HCEC 1CT (cell line): Measurements from ENCODE around the gene MRGPRF.
A peak's percentile ranks its signal among the peaks of the same experiment; 100 is the strongest.

Experiments used
- DNase-seq: peaks from one replicate; pipeline ENCODE4 v3.0.0-alpha.2; 2017

MRGPRF gene

GRCh38 chr11:69049490-69049867, 36.4 kb upstream of the MRGPRF start:
- no peak for DNase-seq

GRCh38 chr11:69048694-69049489, 35.8 kb upstream of the MRGPRF start, which contains the start of gene TPCN2:
TSS of gene TPCN2 (plus strand) at chr11:69048932. CDS start at chr11:69048998, 66 bp downstream.
- DNase-seq = peak; percentile 90

GRCh38 chr11:69048031-69048693, 35.1 kb upstream of the MRGPRF start:
- peak; percentile 28 for DNase-seq

GRCh38 chr11:69044111-69045013, 31.3 kb upstream of the MRGPRF start:
- peak; percentile 75 for DNase-seq

- DNase-seq = no peak
Measured at GRCh38 chr11:69041516-69041915, 28.5 kb upstream of the MRGPRF start.

- DNase-seq = peak; percentile 64
Measured at GRCh38 chr11:69040581-69041260, 27.7 kb upstream of the MRGPRF start.

GRCh38 chr11:69040051-69040450, 27.0 kb upstream of the MRGPRF start:
- DNase-seq = no peak

- DNase-seq = no peak
Measured at GRCh38 chr11:69039501-69039900, 26.5 kb upstream of the MRGPRF start.

GRCh38 chr11:69037544-69037943, 24.5 kb upstream of the MRGPRF start:
- DNase-seq = no peak

GRCh38 chr11:69037074-69037473, 24.0 kb upstream of the MRGPRF start:
- DNase-seq = no peak

GRCh38 chr11:69035946-69036340, 22.9 kb upstream of the MRGPRF start:
- DNase-seq = no peak

- no peak for DNase-seq
Measured at GRCh38 chr11:69035150-69035945, 22.3 kb upstream of the MRGPRF start.

GRCh38 chr11:69034123-69034867, 21.2 kb upstream of the MRGPRF start:
- no peak for DNase-seq

GRCh38 chr11:69033431-69033830, 20.4 kb upstream of the MRGPRF start:
- no peak for DNase-seq

GRCh38 chr11:69032833-69033232, 19.8 kb upstream of the MRGPRF start:
- no peak for DNase-seq

GRCh38 chr11:69030301-69030700, 17.3 kb upstream of the MRGPRF start:
- no peak for DNase-seq

GRCh38 chr11:69027704-69028372, 14.8 kb upstream of the MRGPRF start:
- no peak for DNase-seq

- no peak for DNase-seq
Measured at GRCh38 chr11:69024509-69024908, 11.5 kb upstream of the MRGPRF start.

GRCh38 chr11:69022260-69022659, 9.2 kb upstream of the MRGPRF start:
- DNase-seq = no peak

GRCh38 chr11:69018924-69019323, 5.9 kb upstream of the MRGPRF start:
- peak; percentile 30 for DNase-seq

- no peak for DNase-seq
Measured at GRCh38 chr11:69017951-69018350, 4.9 kb upstream of the MRGPRF start.
